ENCODE results near the gene GNG8. TPM values are rescaled to one million over a fixed set of nuclear protein-coding genes. Genes with fewer than 3 reads are reported as not detected.

GNG8 gene
- total RNA-seq, 1 experiment from 2014 or later, result not detected

GRCh38 chr19:46596008-46596407 is 40.0 kb downstream of the GNG8 start:
- no CpG with 5 or more reads among the region's 6 CpGs for WGBS (ENCODE audit: extremely low coverage, insufficient read length, low lambda C conversion rate)
- no peaks in the 10 kb centered on the region for H3K4me1 ChIP-seq (ENCODE audit: insufficient read depth, low read length)
- no peak overlapping the region for H3K18ac ChIP-seq (ENCODE audit: insufficient read length, low read depth, low read length)
- Mint-ChIP-seq H3K36me3 (ENCODE audit: insufficient read depth in 1 of 3, low read depth in 3 of 3) (0 out of 7 replicates have a peak, but pooled peaks cover 0 to 4% (median 0%) of the 10 kb centered on the region in 3 experiments), H3K27ac (no peak overlapping the region; a peak in 1 of 7 replicates), H3K4me3 (no peak overlapping the region), H3K9me3 (peaks cover 3 to 9% of the 10 kb centered on the region in 2 experiments; a peak in 3 of 5 replicates), H3K4me1 (no peaks in the 10 kb centered on the region), H3K27me3 (ENCODE audit: low read depth) (peaks cover 5% of the 10 kb centered on the region; the same call in 1 of the 2 replicates)
- H3T11ph ChIP-seq (ENCODE audit: low read length), result no peak overlapping the region
- no peaks in the 10 kb centered on the region for H4K20me1 ChIP-seq (ENCODE audit: control insufficient read depth, insufficient read depth, insufficient read length)
- H3K27me3 ChIP-seq (ENCODE audit: insufficient read depth, low read length), result no peaks in the 10 kb centered on the region
- H2BK5ac ChIP-seq (ENCODE audit: insufficient read length, low read length), result no peak overlapping the region
- no peak overlapping the region for H2BK20ac ChIP-seq (ENCODE audit: low read depth, low read length, poor library complexity, severe bottlenecking)
- no peak for TF ChIP-seq CTCF (conservative IDR thresholded peaks at IDR 0.05)
- H3K4me2 ChIP-seq (ENCODE audit: insufficient read depth, insufficient read length, low read length), result no peak overlapping the region
- no peak overlapping the region for H3K56ac ChIP-seq (ENCODE audit: insufficient read length, low read depth, low read length)
- no peak overlapping the region for H3K23ac ChIP-seq (ENCODE audit: insufficient read length, low read depth, low read length)
- H4K91ac ChIP-seq (ENCODE audit: insufficient read length, low read depth, low read length), result no peak overlapping the region
- H3K9ac ChIP-seq (ENCODE audit: extremely low read depth, insufficient read length, low read length), result no peak overlapping the region
- no peak overlapping the region for H3K14ac ChIP-seq (ENCODE audit: insufficient read depth, low read length)
- H2BK120ac ChIP-seq (ENCODE audit: low read depth, low read length, poor library complexity, severe bottlenecking), result no peak overlapping the region
- H3K79me1 ChIP-seq (ENCODE audit: insufficient read depth, low read depth, low read length, poor library complexity, severe bottlenecking), result no peaks in the 10 kb centered on the region
- H3K27ac ChIP-seq (ENCODE audit: insufficient read length, low read depth, low read length), result no peak overlapping the region
- no peaks in the 10 kb centered on the region for H3K23me2 ChIP-seq (ENCODE audit: insufficient read length, low read depth, low read length, poor library complexity, severe bottlenecking)
- H3K79me2 ChIP-seq (ENCODE audit: insufficient read depth, low read length), result no peaks in the 10 kb centered on the region
- no peaks in the 10 kb centered on the region for H3K9me3 ChIP-seq (ENCODE audit: control insufficient read depth, low read depth, low read length)
- no peak for DNase-seq
- H4K8ac ChIP-seq (replicated peaks; ENCODE audit: insufficient read length, low read depth, low read length), result no peak overlapping the region
- H4K5ac ChIP-seq (ENCODE audit: insufficient read length, low read depth, low read length), result no peak overlapping the region
- H2BK15ac ChIP-seq (ENCODE audit: low read depth, low read length), result no peak overlapping the region
- no peak overlapping the region for H2BK12ac ChIP-seq (ENCODE audit: insufficient read length, low read depth, low read length)
- no peak overlapping the region for H3K4ac ChIP-seq (ENCODE audit: low read depth, low read length)
- no peak overlapping the region for H2AFZ ChIP-seq (ENCODE audit: low read length)
- H2AK5ac ChIP-seq (ENCODE audit: insufficient read length, low read length), result no peak overlapping the region
